ENCODE results near the gene CLK2. TPM values are rescaled to one million over a fixed set of nuclear protein-coding genes. Genes with fewer than 3 reads are reported as not detected.

CLK2 gene
- total and polyA plus RNA-seq, 9 of the 15 experiments (the other 6 are each of a cell fraction or from before 2014, with no cell fraction given), result 13.5 to 81.4 (median 39.6) TPM

DNA sequence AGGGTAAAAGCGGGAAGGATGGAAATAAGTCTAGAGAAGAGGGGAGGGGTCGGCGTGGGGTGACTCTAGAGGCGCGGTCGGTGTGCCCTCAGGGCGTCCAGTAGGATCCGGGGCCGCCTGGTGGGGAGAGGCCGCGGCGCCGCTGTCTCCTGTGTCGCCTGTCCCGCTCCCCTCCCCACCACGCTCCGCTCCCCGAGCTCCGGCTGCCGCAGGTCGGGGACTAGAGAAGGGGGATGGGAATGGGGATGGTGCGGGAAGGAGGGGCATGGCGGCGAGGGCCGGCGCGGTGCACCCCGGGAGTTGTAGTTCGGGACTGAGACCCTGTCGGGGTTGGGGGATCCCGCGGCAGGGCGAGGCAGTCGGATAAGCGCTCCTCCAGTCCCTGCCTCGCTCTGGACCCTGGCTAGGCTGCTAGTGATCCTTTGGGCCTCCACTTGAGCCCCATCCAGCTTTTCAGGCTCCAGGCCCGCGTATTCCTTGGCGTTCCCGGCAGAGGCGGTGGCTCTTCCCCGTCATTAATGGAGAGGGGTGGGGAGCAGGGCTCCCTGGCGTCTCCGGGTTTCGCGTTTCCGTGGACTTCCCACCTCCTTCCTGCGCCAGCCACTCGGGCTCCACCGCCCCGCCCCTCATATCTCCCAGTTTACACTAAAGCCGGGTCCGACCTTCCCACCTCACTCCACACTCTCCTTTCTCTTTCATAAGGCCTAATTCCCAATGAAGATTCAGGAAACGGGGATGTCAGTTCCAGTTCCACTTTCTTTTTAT lies 17.9 kb downstream of the CLK2 start, which contains the start of gene ENTREP3 (continued):
- TF ChIP-seq, protein P1, sequence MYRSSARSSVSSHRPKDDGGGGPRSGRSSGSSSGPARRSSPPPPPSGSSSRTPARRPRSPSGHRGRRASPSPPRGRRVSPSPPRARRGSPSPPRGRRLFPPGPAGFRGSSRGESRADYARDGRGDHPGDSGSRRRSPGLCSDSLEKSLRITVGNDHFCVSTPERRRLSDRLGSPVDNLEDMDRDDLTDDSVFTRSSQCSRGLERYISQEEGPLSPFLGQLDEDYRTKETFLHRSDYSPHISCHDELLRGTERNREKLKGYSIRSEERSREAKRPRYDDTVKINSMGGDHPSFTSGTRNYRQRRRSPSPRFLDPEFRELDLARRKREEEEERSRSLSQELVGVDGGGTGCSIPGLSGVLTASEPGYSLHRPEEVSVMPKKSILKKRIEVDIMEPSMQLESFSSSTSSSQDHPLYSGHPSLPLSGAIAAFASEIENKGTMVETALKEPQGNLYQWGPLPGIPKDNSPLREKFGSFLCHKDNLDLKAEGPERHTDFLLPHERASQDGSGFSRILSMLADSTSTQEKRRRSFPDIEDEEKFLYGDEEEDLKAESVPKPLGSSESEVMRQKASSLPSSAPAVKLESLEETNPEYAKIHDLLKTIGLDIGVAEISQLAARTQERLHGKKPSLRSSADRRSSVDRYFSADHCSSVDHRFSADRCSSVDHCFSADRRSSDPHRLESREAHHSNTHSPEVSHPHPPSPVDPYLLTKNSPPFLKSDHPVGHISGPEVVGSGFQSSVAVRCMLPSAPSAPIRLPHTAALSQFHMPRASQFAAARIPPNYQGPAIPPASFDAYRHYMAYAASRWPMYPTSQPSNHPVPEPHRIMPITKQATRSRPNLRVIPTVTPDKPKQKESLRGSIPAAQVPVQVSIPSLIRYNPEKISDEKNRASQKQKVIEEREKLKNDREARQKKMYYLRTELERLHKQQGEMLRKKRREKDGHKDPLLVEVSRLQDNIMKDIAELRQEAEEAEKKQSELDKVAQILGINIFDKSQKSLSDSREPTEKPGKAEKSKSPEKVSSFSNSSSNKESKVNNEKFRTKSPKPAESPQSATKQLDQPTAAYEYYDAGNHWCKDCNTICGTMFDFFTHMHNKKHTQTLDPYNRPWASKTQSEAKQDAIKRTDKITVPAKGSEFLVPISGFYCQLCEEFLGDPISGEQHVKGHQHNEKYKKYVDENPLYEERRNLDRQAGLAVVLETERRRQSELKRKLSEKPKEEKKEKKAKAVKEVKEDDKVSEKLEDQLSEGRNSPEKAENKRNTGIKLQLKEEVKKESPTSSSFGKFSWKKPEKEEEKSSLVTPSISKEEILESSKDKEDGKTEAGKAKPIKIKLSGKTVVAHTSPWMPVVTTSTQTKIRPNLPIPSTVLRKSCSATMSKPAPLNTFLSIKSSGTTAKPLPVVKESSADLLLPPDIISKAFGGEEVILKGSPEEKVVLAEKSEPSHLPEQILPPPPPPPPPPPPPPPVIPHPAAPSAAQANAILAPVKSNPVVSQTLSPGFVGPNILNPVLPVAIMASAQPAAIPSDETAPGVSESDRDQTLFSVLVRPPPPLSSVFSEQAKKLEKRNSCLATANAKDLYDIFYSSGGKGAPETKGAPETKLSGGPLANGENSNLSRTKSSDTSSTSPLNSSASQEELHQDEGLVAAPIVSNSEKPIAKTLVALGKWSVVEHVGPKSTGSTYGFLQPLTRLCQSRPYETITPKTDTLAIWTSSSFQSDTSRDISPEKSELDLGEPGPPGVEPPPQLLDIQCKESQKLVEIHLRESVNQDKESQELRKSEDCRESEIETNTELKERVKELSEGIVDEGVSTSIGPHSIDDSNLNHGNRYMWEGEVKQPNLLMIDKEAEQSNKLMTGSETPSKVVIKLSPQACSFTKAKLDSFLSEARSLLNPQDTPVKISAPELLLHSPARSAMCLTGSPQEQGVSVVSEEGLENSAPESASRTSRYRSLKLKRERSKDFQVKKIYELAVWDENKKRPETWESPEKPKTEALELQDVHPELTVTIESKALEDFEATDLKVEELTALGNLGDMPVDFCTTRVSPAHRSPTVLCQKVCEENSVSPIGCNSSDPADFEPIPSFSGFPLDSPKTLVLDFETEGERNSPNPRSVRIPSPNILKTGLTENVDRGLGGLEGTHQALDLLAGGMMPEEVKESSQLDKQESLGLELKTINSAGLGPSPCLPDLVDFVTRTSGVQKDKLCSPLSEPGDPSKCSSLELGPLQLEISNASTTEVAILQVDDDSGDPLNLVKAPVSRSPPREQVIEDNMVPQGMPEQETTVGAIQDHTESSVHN (IDR thresholded peaks at IDR 0.05; ENCODE audit: borderline replicate concordance in 1 of 2, low read depth in 1 of 2), result no peak
- TF ChIP-seq ZNF23 (CRISPR knock-in tag; IDR thresholded peaks at IDR 0.05) (no peak), TRIM28 (IDR thresholded peaks at IDR 0.05) (no peak), ZBED1 (IDR thresholded peaks at IDR 0.05) (no peak), MED1 (CRISPR knock-in tag; IDR thresholded peaks at IDR 0.05; ENCODE audit: borderline replicate concordance) (no peak), RBM25 (IDR thresholded peaks at IDR 0.05; ENCODE audit: low read depth, low read length, severe bottlenecking) (no peak), SOX6 (IDR thresholded peaks at IDR 0.05) (peak; percentile 24; the same call in 1 of the 2 replicates), RFX5 (IDR thresholded peaks at IDR 0.05; ENCODE audit: low read depth, low read length) (no peak), FOXK1 (CRISPR knock-in tag; IDR thresholded peaks at IDR 0.05; ENCODE audit: borderline replicate concordance) (no peak), RNF2 (IDR thresholded peaks at IDR 0.05) (no peak; the same call in 1 of the 2 replicates), ZNF699 (CRISPR knock-in tag; IDR thresholded peaks at IDR 0.05; ENCODE audit: insufficient replicate concordance) (no peak), HMG20A (CRISPR knock-in tag; conservative IDR thresholded peaks at IDR 0.05) (no peak), MAZ (CRISPR knock-in tag; conservative IDR thresholded peaks at IDR 0.05 in 1 of 2, IDR thresholded peaks at IDR 0.05 in 1 of 2) (peak; percentile 83 to 93), RB1 (IDR thresholded peaks at IDR 0.05; ENCODE audit: low read depth) (peak; percentile 65; the same call in 1 of the 2 replicates)
- TF ChIP-seq, protein P2, sequence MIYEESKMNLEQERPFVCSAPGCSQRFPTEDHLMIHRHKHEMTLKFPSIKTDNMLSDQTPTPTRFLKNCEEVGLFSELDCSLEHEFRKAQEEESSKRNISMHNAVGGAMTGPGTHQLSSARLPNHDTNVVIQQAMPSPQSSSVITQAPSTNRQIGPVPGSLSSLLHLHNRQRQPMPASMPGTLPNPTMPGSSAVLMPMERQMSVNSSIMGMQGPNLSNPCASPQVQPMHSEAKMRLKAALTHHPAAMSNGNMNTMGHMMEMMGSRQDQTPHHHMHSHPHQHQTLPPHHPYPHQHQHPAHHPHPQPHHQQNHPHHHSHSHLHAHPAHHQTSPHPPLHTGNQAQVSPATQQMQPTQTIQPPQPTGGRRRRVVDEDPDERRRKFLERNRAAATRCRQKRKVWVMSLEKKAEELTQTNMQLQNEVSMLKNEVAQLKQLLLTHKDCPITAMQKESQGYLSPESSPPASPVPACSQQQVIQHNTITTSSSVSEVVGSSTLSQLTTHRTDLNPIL (CRISPR knock-in tag; IDR thresholded peaks at IDR 0.05), result no peak
- TF ChIP-seq, protein P3, sequence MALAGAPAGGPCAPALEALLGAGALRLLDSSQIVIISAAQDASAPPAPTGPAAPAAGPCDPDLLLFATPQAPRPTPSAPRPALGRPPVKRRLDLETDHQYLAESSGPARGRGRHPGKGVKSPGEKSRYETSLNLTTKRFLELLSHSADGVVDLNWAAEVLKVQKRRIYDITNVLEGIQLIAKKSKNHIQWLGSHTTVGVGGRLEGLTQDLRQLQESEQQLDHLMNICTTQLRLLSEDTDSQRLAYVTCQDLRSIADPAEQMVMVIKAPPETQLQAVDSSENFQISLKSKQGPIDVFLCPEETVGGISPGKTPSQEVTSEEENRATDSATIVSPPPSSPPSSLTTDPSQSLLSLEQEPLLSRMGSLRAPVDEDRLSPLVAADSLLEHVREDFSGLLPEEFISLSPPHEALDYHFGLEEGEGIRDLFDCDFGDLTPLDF (CRISPR knock-in tag; IDR thresholded peaks at IDR 0.05), result no peak
- TF ChIP-seq, protein P4, sequence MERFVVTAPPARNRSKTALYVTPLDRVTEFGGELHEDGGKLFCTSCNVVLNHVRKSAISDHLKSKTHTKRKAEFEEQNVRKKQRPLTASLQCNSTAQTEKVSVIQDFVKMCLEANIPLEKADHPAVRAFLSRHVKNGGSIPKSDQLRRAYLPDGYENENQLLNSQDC (CRISPR knock-in tag; IDR thresholded peaks at IDR 0.05), result no peak
